NCI-H2029 (cell line): ENCODE results near the gene NPRL2.
"Not testable (repeated sequence)": the region's sequence is repeated elsewhere in the genome, so short reads cannot be mapped to it uniquely, and the experiment has no call there.

Experiments
- DNase-seq: peaks from one replicate; lab custom pipeline; 2025; lab: John Stamatoyannopoulos, UW

The NPRL2 gene

GRCh38 chr3:50327129-50327528 is 23.4 kb downstream of the NPRL2 start:
- no peak for DNase-seq

DNA sequence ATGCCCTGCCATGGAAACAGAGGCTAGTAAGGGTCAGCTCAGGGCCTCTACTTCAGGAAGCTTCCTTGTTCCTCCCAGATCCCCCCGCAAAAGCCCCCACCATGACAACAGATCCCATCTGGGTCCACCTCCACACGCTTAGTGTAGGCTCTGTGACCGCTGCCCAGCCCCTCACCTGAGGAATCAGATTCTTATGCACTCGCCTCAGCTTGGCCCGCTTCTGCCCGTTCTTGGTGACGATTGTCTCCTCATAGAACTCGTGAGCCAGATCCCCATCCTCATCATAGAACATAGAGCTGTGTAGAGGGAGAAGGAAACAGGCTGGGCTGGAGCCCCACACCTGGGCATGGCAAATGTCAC is 24.4 kb downstream of the NPRL2 start:
- no peak for DNase-seq

GRCh38 chr3:50325497-50326181 is 24.9 kb downstream of the NPRL2 start:
- no peak for DNase-seq

DNA sequence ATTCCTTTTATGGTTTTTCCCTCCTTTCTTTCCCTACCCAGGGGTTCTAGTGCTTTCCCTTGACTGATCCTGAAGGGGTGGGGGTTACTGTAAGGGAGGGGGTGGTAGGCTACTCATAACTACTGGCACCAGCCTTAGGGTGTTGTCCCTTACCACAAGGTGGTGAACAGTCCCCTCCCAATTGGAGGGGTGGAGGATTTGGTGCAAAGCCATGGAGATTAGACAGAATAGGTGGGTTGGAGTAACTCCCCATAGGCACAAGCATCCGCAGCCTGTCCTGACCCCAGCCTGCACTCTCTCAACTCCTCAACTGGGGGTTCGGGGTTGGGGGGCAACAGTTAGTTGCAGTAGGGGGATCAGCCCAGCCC is 25.5 kb downstream of the NPRL2 start:
- no peak for DNase-seq

- no peak for DNase-seq
These were observed 26.0 kb downstream of the NPRL2 start for GRCh38 chr3:50324351-50325112.

GRCh38 chr3:50323614-50324199 is 26.9 kb downstream of the NPRL2 start:
- no peak for DNase-seq

- DNase-seq: no peak
These were observed 27.4 kb downstream of the NPRL2 start for GRCh38 chr3:50323092-50323600.

DNA sequence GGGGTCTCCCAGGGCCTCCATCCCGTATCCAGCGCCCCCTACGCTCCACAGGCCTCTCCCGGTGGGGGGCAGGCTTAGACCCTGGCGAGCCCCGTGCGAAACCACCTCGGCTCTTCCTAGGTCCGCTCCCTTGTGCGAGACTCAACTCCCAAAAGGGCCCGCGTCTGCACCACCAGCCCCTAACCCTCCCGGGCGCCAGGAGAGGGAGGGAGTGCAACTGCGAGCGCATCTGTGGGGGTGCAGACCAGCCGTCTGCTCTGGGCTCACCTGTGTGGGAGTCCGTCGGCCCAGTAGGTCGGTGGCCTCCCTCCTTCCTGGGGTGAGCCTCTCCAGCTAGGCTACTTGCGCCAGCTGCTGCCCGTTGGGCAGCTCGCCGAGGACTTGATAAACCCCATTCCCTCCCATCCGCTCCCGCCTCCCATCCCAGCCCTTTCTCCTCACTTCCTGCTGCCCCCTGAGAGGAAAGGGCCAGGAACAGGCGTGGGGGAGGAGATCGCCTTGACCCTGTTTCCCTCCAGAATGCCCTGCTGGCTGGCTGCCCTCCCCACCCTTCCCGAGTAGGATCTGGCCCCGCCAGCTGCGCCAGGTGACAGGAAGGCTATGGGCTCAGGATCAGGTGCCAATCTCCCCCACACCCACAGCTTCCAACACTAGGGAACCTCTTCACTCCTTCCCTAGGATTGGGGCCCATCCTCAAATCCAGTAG is 28.0 kb downstream of the NPRL2 start, which contains the start of gene HYAL2:
HYAL2 (minus strand) TSS at position 360 of the 706 bp plus-strand sequence. CDS start 2,256 bp downstream, outside the sequence.
- DNase-seq: peak; percentile 37

DNA sequence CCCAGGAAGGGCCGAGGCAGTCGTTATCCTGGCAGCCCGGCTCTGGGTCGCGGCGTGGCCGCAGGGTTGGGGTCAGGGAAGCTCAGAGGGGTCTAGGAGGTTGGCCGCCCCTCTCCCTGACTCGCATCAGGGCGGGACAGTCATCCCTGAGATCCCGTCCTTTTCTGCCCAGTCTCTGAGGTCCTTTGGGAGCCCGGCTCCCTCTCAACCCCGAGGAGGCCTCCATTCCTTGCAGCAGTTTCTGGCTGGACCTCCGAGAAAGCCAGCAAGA is 28.5 kb downstream of the NPRL2 start:
- no peak for DNase-seq

GRCh38 chr3:50321336-50322114 is 29.1 kb downstream of the NPRL2 start:
- peak; percentile 58 for DNase-seq

GRCh38 chr3:50320853-50321335 is 29.7 kb downstream of the NPRL2 start:
- no peak for DNase-seq

DNA sequence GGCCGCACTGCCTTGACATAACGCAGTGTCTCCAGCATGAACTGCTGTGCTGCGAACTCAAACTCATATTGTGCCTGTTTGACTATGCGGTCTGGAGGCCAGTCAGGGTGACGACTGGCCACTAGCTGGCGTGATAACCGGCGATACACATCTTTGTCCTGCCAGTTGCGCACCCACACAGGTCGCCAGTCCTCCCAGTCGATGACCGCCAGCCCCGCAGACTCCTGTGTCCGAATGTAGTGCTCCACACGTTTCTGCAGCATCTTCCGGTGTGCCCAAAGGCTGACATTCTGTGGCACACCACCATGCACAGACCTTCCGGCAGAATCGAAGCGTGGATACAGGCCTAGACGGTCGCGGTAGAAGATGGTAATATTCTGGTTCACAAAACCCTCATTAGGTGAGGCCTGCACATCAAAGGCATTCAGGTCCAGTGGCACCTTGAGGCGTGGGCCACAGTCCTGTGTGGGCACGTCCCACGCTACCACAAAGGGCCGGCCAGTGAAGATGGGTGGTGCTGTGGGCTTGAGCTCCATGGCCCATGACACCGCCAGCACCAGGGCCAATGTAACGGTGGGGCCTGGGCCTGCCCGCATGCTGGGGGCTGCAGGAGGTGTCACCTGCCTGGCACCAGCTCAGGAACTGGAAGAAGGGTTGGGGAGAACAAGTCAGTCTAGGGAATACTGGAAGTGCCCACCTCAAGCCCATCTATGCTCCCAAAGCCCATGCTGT is 30.5 kb downstream of the NPRL2 start:
- DNase-seq: no peak

- DNase-seq: no peak
These were observed 31.2 kb downstream of the NPRL2 start for GRCh38 chr3:50319181-50319893.

- no peak for DNase-seq
These were observed 32.0 kb downstream of the NPRL2 start for GRCh38 chr3:50318615-50319014.

GRCh38 chr3:50318163-50318562 is 32.4 kb downstream of the NPRL2 start:
- DNase-seq: no peak

DNA sequence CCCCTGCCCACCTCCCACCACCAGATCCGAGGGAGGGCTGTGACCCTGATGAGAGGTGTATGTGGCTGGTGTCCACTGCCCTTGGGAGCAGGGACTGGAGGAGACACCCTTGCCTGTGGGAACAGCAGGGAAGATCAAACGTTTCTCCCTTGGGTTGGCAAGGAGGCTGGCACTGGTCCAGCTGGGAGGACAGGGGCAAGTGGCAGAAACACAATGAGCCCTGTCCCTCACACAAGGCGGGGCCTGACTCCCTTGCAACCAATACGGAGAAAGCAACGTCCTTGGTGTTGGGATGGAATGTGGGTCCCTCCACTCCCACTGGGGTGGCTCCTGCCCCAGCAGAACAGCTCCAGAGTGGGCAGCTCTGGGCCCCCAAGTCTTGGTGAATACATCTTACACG is 33.3 kb downstream of the NPRL2 start:
- no peak for DNase-seq

GRCh38 chr3:50316657-50317242 is 33.8 kb downstream of the NPRL2 start:
- DNase-seq: no peak

DNA sequence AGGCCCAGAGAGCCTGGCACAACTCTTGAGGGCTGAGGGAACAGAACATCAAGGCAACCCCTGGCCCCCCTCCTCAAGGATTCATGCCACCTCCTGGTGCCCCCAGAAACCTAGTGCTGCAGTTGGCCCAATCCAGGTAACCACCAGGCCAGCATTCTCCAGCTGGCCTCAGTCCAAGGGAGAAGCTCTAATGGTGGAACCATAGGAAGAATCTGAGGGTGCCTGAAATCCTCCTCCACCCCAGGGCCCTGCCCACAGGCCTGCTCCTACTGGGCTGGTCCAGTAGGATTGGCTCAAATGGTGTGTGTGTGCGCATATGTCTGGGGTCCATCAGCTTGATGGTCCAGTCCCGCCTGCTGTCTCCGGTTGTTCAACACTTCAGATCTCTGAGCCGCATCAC is 35.8 kb downstream of the NPRL2 start:
- no peak for DNase-seq

DNA sequence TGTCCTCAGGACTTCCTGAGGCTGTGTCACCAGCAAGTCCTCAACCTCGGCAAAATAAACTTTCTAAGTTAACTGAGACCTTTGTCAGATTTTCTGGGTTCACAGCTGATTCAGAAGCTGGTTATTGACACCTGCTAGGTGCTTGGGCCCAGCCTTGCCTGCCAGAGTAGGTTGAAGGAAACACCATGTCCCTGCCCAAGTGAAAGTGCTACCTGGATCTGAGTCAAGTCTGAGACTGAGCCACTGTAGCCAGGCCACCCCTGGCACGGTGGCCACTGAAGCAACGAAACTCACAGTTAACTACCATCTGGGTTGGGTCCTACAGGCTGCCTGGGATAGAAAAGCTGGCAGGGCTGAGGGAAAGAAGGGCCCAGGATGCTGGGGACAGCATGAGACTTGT is 36.2 kb downstream of the NPRL2 start:
- no peak for DNase-seq

DNA sequence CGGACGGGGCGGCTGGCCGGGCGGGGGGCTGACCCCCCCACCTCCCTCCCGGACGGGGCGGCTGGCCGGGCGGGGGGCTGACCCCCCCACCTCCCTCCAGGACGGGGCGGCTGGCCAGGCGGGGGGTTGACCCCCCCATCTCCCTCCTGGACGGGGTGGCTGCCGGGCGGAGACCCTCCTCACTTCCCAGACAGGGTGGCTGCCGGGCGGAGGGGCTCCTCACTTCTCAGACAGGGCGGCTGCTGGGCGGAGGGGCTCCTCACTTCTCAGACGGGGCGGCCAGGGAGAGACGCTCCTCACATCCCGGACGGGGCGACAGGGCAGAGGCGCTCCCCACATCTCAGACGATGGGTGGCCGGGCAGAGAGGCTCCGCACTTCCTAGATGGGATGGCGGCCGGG is 38.5 kb downstream of the NPRL2 start:
- not testable (repeated sequence) for DNase-seq
